ENCODE measurements around the gene SLC19A1. TPM values are rescaled to one million over a fixed set of nuclear protein-coding genes. Genes with fewer than 3 reads are reported as not detected.

Gene SLC19A1
- total and polyA plus RNA-seq, 7 donors, result 1.4 to 3.8 (median 2.3) TPM

GRCh38 chr21:45537746-45538291 lies 4.4 kb downstream of the SLC19A1 start:
- Histone ChIP-seq H3K4me3 (no peak overlapping the region), H3K9me3 (no peaks in the 10 kb centered on the region), H3K4me1 (peaks cover 14% of the 10 kb centered on the region), H3K36me3 (ENCODE audit: insufficient read depth in 1 of 2, low read depth in 1 of 2) (no peaks in the 10 kb centered on the region), H3K27me3 (ENCODE audit: insufficient read depth in 3 of 3, low read length in 2 of 3) (no peaks in the 10 kb centered on the region), H3K27ac (no peak overlapping the region)
- no peak for TF ChIP-seq CTCF (IDR thresholded peaks at IDR 0.05)
- ATAC-seq, result no peak
- peak; percentile 8 to 39 for DNase-seq
- WGBS, 3 donors, result 90 to 94% (median 94%) methylated on average over 27 of the region's 27 CpGs
- intact Hi-C loops (cut with DNase I), result no loop called here

- H3K4me3 ChIP-seq, result no peak overlapping the region
- ATAC-seq (no peak), DNase-seq (peak; percentile 10 to 39)
- peaks cover 14% of the 10 kb centered on the region for H3K4me1 ChIP-seq
- TF ChIP-seq CTCF (IDR thresholded peaks at IDR 0.05), result no peak
- no peaks in the 10 kb centered on the region for H3K9me3 ChIP-seq
- no peaks in the 10 kb centered on the region for H3K36me3 ChIP-seq (ENCODE audit: insufficient read depth in 1 of 2, low read depth in 1 of 2)
- no peak overlapping the region for H3K27ac ChIP-seq
- no peaks in the 10 kb centered on the region for H3K27me3 ChIP-seq (ENCODE audit: insufficient read depth in 3 of 3, low read length in 2 of 3)
- intact Hi-C loops (cut with DNase I), result no loop called here
- 92 to 93% (median 92%) methylated on average over 34 to 37 of the region's 37 CpGs for WGBS, 3 donors
Observed at GRCh38 chr21:45537111-45537745, 5.0 kb downstream of the SLC19A1 start.

GRCh38 chr21:45536301-45537081 lies 5.7 kb downstream of the SLC19A1 start:
- peaks cover 12% of the 10 kb centered on the region for H3K4me1 ChIP-seq
- no peak for TF ChIP-seq CTCF (IDR thresholded peaks at IDR 0.05)
- H3K27ac ChIP-seq, result no peak overlapping the region
- intact Hi-C loops (cut with DNase I), result no loop called here
- DNase-seq (peak; percentile 10 to 52), ATAC-seq (no peak)
- WGBS, 3 donors, result 88 to 92% (median 89%) methylated on average over 31 of the region's 31 CpGs
- H3K36me3 ChIP-seq (ENCODE audit: insufficient read depth in 1 of 2, low read depth in 1 of 2), result no peaks in the 10 kb centered on the region
- H3K4me3 ChIP-seq, result no peak overlapping the region
- no peaks in the 10 kb centered on the region for H3K9me3 ChIP-seq
- H3K27me3 ChIP-seq (ENCODE audit: insufficient read depth in 3 of 3, low read length in 2 of 3), result no peaks in the 10 kb centered on the region

GRCh38 chr21:45535341-45536081 lies 6.7 kb downstream of the SLC19A1 start:
- H3K27ac ChIP-seq, result no peak overlapping the region
- intact Hi-C loops (cut with DNase I), result no loop called here
- H3K9me3 ChIP-seq, result no peaks in the 10 kb centered on the region
- ATAC-seq, result no peak
- peak; percentile 17 to 48 for DNase-seq
- no peaks in the 10 kb centered on the region for H3K27me3 ChIP-seq (ENCODE audit: insufficient read depth in 3 of 3, low read length in 2 of 3)
- TF ChIP-seq CTCF (IDR thresholded peaks at IDR 0.05), result no peak
- H3K4me1 ChIP-seq, result peaks cover 9% of the 10 kb centered on the region
- WGBS, 3 donors, result 85 to 90% (median 90%) methylated on average over 34 of the region's 34 CpGs
- no peak overlapping the region for H3K4me3 ChIP-seq
- H3K36me3 ChIP-seq (ENCODE audit: insufficient read depth in 1 of 2, low read depth in 1 of 2), result no peaks in the 10 kb centered on the region
